Keratinocyte (primary cell): ENCODE data around the gene RERE.

Experiments
- EZH2 ChIP-seq: IDR thresholded peaks from one replicate; pipeline ENCODE4 v1.6.1; 2012; ENCODE audit warnings: inconsistent platforms, mild to moderate bottlenecking, low read length, moderate library complexity
- TF ChIP-seq, protein P1 (sequence below), 3 experiments: IDR thresholded peaks in 1 of 3; conservative IDR thresholded peaks in 1 of 3; optimal IDR thresholded peaks in 1 of 3; 2 replicates in 2 of 3; 3 replicates in 1 of 3; pipeline versions ENCODE3 to v1.5.1; 2011; ENCODE audit warnings: low read length in 3 of 3, mild to moderate bottlenecking in 3 of 3, moderate library complexity in 2 of 3, control low read depth in 1 of 3, inconsistent platforms in 1 of 3; ENCODE audit not compliant: insufficient read depth in 2 of 3; ENCODE audit errors: extremely low read depth in 1 of 3

GRCh38 chr1:8342325-8342724, 475.1 kb downstream of the RERE start:
- TF ChIP-seq, protein P1, sequence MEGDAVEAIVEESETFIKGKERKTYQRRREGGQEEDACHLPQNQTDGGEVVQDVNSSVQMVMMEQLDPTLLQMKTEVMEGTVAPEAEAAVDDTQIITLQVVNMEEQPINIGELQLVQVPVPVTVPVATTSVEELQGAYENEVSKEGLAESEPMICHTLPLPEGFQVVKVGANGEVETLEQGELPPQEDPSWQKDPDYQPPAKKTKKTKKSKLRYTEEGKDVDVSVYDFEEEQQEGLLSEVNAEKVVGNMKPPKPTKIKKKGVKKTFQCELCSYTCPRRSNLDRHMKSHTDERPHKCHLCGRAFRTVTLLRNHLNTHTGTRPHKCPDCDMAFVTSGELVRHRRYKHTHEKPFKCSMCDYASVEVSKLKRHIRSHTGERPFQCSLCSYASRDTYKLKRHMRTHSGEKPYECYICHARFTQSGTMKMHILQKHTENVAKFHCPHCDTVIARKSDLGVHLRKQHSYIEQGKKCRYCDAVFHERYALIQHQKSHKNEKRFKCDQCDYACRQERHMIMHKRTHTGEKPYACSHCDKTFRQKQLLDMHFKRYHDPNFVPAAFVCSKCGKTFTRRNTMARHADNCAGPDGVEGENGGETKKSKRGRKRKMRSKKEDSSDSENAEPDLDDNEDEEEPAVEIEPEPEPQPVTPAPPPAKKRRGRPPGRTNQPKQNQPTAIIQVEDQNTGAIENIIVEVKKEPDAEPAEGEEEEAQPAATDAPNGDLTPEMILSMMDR (optimal IDR thresholded peaks at IDR 0.05 in 1 of 3, IDR thresholded peaks at IDR 0.05 in 1 of 3, conservative IDR thresholded peaks at IDR 0.05 in 1 of 3; ENCODE audit: extremely low read depth in 1 of 3, insufficient read depth in 2 of 3, low read length in 3 of 3): no peak
- no peak for TF ChIP-seq EZH2
